Omental fat pad (tissue), 4 donors: ENCODE measurements around the gene MKRN1. TPM values are rescaled to one million over a fixed set of nuclear protein-coding genes. Genes with fewer than 3 reads are reported as not detected.
"Not testable (repeated sequence)": the region's sequence is repeated elsewhere in the genome, so short reads cannot be mapped to it uniquely, and the experiment has no call there.

ENCODE experiments used
- ATAC-seq: fragments of 150-250 bp; one replicate; pipeline ENCODE4 v1.9.1; 2016; ENCODE audit warnings: mild to moderate bottlenecking, moderate library complexity; ENCODE audit not compliant: low FRiP score
- DNase-seq: peaks from one replicate; pipeline ENCODE4 v3.0.0-alpha.2; 2019; ENCODE audit warnings: low spot score
- CTCF ChIP-seq, 3 donors: fragments of 450-650 bp; IDR thresholded peaks; one replicate each; pipeline ENCODE4 v1.5.1; 2016 to 2017; ENCODE audit warnings: antibody characterized with exemption in 3 of 3, mild to moderate bottlenecking in 3 of 3, moderate library complexity in 2 of 3
- total RNA-seq, 4 donors: library from RNA; depleted of rRNA; stranded (reverse); fragments of >200 nt; gene quantifications; one replicate each; pipeline ENCODE4 v1.1.0, GENCODE V29; 2016

The MKRN1 gene
- total RNA-seq, 4 donors from 2014 or later: 38.1 to 61.9 (median 52.6) TPM

DNA sequence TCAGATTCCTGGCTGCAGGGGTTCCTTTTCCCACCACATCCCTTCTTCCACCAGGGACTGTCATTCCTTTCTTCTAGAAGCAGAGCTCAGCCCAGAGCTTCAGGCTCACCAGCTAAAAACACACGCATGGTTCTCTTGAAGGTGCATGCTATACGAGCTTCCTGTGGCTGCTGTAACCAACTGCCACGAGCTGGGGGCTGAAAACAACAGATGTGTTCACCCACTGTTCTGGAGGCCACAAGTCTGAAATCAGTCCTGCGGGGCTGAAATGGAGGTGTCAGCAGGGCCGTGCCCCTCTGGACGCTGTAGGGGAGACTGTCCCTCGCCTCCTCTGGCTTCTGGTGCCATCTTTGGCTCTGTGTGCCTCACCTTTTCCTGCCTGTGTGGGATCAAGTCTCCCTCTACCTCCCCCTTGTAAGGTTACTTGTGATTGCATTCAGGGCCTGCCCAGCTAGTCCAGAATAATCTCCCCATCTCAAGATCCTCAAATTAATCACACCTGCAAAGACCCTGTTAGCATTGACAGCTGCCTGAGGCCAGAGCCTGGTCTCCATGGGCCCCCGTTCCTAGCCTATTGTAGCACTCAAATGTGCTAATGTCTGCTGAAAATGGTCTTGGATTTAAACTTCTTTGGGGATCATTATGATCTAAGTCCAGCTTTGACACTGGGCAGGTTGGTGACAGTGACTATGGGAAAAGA lies 61.7 kb downstream of the MKRN1 start:
- ATAC-seq (no peak), DNase-seq (no peak)
- TF ChIP-seq CTCF (IDR thresholded peaks at IDR 0.05): no peak

GRCh38 chr7:140416560-140416959 lies 62.7 kb downstream of the MKRN1 start:
- no peak for ATAC-seq
- no peak for DNase-seq
- TF ChIP-seq CTCF (IDR thresholded peaks at IDR 0.05): no peak

GRCh38 chr7:140415816-140416215 lies 63.5 kb downstream of the MKRN1 start:
- ATAC-seq, DNase-seq: not testable (repeated sequence)

GRCh38 chr7:140415361-140415760 lies 63.9 kb downstream of the MKRN1 start:
- no peak for DNase-seq
- TF ChIP-seq CTCF (IDR thresholded peaks at IDR 0.05): no peak
- ATAC-seq: no peak

DNA sequence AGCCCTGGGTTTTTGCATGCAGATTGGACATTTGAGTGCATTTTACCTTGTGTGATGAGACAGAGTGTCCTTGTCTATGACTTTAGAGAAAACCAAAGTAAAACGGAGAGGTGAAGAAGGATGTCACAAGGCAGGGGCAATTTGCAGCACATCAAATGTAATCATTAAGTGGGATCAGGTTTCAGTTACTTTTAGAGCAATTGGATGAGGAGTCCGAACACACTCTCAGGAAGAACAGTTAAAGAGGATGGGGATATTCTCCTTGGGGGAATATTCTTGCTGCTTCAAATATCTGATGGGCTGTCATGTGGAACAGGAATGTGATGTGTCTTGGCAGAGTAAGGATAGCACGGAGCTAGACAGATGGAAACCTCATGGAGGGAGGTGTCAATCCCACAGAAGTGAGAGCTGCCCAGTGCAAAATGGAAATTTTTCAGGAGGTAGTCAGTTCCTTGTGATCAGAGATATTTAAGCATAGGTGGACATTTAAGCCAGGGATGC lies 74.7 kb downstream of the MKRN1 start:
- DNase-seq (no peak), ATAC-seq (no peak)
- no peak for TF ChIP-seq CTCF (IDR thresholded peaks at IDR 0.05)

GRCh38 chr7:140403878-140404564 lies 75.3 kb downstream of the MKRN1 start, which contains the start of gene RAB19:
Gene RAB19 (plus strand): TSS chr7:140404058. CDS start chr7:140407647, 3,589 bp downstream.
- DNase-seq (no peak), ATAC-seq (peak; percentile 61)
- no peak for TF ChIP-seq CTCF (IDR thresholded peaks at IDR 0.05)

Other genes with a start within 250 kb of the MKRN1 start
- gene SLC37A3, start 81.0 kb downstream of the MKRN1 start, total RNA-seq: 100 to 1,000 TPM in 1 of 4 donors, 10 to 100 TPM in 3; 64.6 to 109 (median 72.7) TPM
- 1 to 10 TPM in 1 of 4 donors, not detected in 3; 1.3 TPM for gene RAB19, start 75.4 kb downstream of the MKRN1 start, total RNA-seq
- gene DENND2A, start 161.3 kb upstream of the MKRN1 start, total RNA-seq: 10 to 100 TPM in 3 of 4 donors, 1 to 10 TPM in 1; 6.7 to 34.7 (median 15.7) TPM
- 10 to 100 TPM; 15.9 to 25.1 (median 20.1) TPM for gene ADCK2, start 193.4 kb upstream of the MKRN1 start, total RNA-seq
- 100 to 1,000 TPM; 118 to 301 (median 234) TPM for gene NDUFB2, start 217.2 kb upstream of the MKRN1 start, total RNA-seq